Pancreas (tissue), 10 donors: ENCODE measurements around the gene IGFL3. TPM values are rescaled to one million over a fixed set of nuclear protein-coding genes. Genes with fewer than 3 reads are reported as not detected.

Source experiments
- ATAC-seq, 4 donors: fragments of 200-7000 bp; cut with Tn5 transposase; one replicate each; pipeline versions ENCODE4 v1.8.0 to v1.9.1; 2020; ENCODE audit warnings: mild to moderate bottlenecking in 4 of 4, moderate library complexity in 4 of 4
- DNase-seq, 6 donors: peaks; one replicate each; pipeline ENCODE4 v3.0.0-alpha.2; 2020
- FAIRE-seq: peaks from 2 replicates; lab custom pipeline; 2012; peaks lifted over from hg19 to GRCh38; lab: Jason Lieb, UNC
- H3K27ac ChIP-seq, 4 donors: fragments of 200-600 bp; sonication (generic); 1 replicate in 3 of 4; 2 replicates in 1 of 4; pipeline versions ENCODE4 v1.5.0 to v1.8.0; 2020
- H3K27me3 ChIP-seq, 4 donors: fragments of 200-600 bp; one replicate each; pipeline ENCODE4 v1.8.0; 2021
- H3K36me3 ChIP-seq, 3 donors: fragments of 200-600 bp; sonication (generic) in 1 of 3; one replicate each; pipeline versions ENCODE4 v1.5.0 to v1.8.0; 2020 to 2021
- H3K4me1 ChIP-seq, 3 donors: fragments of 200-600 bp; one replicate each; pipeline ENCODE4 v1.8.0; 2021
- H3K4me3 ChIP-seq, 4 donors: fragments of 200-600 bp; sonication (generic) in 2 of 4; one replicate each; pipeline versions ENCODE4 v1.5.0 to v1.8.0; 2020 to 2021
- H3K9me3 ChIP-seq, 4 donors: fragments of 200-600 bp; one replicate each; pipeline ENCODE4 v1.8.0; 2021
- whole genome bisulfite sequencing, 2 donors: extraction: QIAGEN DNeasy Blood & Tissue Kit; methylation state at CpG; one replicate each; pipeline ENCODE4 v1.1.7; 2013; 5-methylcytosine and 5-hydroxymethylcytosine counted together
- intact Hi-C, 3 donors: fragments of 100-400 bp; cut with DNase I; formaldehyde crosslinking; loops; one replicate each; pipeline versions ENCODE4 v1.11.1 to v1.14.2; 2022
- polyA plus RNA-seq, 2 donors: library from polyadenylated mRNA; stranded (reverse); fragments of 200-250 nt; gene quantifications; one replicate each; pipeline ENCODE4 v1.2.3, GENCODE V29; 2013
- total RNA-seq, 6 donors: library from RNA; stranded (reverse); fragmentation: NEBNext Ultra II Directional in 4 of 6; extraction: Animal tissue kit (Norgen Biotek cat#: 25700) in 4 of 6; gene quantifications; one replicate each; pipeline versions ENCODE4 v1.2.1 to v1.2.4, GENCODE V29; 2021 to 2023
- TF ChIP-seq, protein P1 (sequence below), 4 donors: fragments of 200-600 bp; sonication (generic) in 3 of 4; IDR thresholded peaks; one replicate each; pipeline versions ENCODE4 v1.5.0 to v1.8.0; 2021; ENCODE audit warnings: antibody characterized with exemption in 4 of 4
- donor health status: healthy with polysubstance abuse.
- donor health status: DM: no; HTN: no; CAD: no; lungs with moderate emphysema.
- donor health status: DM: no; HTN: no; CAD: no.
- donor health status: control.
- donor health status: control.
- donor health status: Bipolar disorder and iron deficiency.
- donor health status: DM: yes; HTN: yes; CAD: no.
- donor health status: DM: no; HTN: no; CAD: no.
- donor health status: DM: no; HTN: no; CAD: no.
- donor health status: DM: yes; HTN: yes; CAD: no.

Gene IGFL3
- total and polyA plus RNA-seq, 8 donors: not detected

DNA sequence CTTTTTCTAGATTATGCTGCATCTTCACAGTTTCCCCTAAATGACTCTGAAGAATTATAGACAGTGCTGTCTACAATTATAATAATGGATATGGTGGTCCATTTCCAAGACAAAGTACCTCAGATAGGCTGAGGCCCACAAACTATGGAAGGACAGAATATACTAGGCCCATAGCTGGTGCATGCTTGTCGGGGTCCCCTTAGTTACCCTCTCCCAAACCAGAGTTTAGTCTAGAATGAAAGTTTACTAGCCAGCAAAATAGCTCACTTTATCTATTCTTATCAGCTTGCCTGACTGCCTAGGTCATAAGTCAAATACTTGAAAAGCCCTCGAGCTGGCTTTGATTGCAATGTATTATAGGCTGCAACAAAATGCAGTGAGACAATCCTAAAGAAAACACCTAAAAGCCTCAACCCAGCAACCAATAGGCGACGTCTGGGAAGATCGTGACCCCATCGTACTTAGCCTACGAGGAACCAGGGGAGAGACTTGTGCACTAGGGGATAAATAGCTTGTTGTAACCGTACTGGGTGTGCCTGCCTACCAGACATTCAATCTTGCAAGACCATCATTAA lies 22.8 kb upstream of the IGFL3 start:
- no peaks in the 10 kb centered on the region for H3K27me3 ChIP-seq
- no peak overlapping the region for H3K27ac ChIP-seq
- no peaks in the 10 kb centered on the region for H3K4me1 ChIP-seq
- FAIRE-seq (no peak), ATAC-seq (no peak), DNase-seq (no peak)
- no peaks in the 10 kb centered on the region for H3K9me3 ChIP-seq
- intact Hi-C loops: no loop called here
- no peaks in the 10 kb centered on the region for H3K36me3 ChIP-seq
- TF ChIP-seq, protein P1, sequence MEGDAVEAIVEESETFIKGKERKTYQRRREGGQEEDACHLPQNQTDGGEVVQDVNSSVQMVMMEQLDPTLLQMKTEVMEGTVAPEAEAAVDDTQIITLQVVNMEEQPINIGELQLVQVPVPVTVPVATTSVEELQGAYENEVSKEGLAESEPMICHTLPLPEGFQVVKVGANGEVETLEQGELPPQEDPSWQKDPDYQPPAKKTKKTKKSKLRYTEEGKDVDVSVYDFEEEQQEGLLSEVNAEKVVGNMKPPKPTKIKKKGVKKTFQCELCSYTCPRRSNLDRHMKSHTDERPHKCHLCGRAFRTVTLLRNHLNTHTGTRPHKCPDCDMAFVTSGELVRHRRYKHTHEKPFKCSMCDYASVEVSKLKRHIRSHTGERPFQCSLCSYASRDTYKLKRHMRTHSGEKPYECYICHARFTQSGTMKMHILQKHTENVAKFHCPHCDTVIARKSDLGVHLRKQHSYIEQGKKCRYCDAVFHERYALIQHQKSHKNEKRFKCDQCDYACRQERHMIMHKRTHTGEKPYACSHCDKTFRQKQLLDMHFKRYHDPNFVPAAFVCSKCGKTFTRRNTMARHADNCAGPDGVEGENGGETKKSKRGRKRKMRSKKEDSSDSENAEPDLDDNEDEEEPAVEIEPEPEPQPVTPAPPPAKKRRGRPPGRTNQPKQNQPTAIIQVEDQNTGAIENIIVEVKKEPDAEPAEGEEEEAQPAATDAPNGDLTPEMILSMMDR (IDR thresholded peaks at IDR 0.05): no peak
- WGBS, 2 donors: 63 to 66% methylated on average over 8 of the region's 8 CpGs
- no peak overlapping the region for H3K4me3 ChIP-seq

DNA sequence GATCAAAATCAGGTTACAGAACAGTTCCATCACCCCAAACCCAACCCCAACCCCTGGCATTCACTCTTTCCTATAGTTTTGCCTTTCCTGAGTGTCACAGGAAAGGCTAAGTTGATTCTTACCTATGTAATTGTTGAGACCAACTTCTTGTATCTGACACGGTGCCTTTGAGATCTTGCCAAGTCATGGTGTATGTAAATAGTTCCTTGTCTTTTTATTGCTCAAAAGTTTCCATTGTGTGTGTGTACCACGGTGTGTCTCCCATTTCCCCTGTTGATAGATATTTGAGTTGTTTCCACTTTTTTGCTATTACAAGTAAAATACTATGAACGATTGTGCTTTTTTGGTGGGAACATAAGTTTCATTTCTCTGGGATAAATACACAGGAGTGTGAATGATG lies 20.3 kb upstream of the IGFL3 start:
- no peak for FAIRE-seq
- TF ChIP-seq, protein P1 (IDR thresholded peaks at IDR 0.05): no peak
- ATAC-seq: no peak
- no peaks in the 10 kb centered on the region for H3K9me3 ChIP-seq
- no peak overlapping the region for H3K27ac ChIP-seq
- H3K4me1 ChIP-seq: no peaks in the 10 kb centered on the region
- 25 to 28% methylated on average over 3 of the region's 3 CpGs for WGBS, 2 donors
- no peaks in the 10 kb centered on the region for H3K36me3 ChIP-seq
- H3K4me3 ChIP-seq: no peak overlapping the region
- intact Hi-C loops: no loop called here
- DNase-seq: no peak
- no peaks in the 10 kb centered on the region for H3K27me3 ChIP-seq

DNA sequence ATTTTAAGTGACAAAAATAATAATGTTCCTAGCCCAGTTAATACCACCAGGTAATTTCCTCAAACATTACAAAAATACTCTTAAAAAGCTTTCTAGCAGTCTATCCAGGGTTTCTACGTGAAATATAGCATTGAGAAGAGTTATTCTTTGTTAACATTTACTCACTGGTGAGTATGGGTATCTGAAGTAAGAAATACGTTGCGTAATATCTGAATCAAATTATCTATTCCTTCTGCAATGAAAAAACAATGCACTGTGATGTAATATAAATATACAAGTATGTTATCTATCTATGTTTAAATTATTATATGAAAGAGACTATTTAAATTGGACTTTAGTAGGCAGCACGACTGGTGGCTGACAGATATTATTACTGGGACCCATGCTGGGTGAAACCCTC lies 17.8 kb upstream of the IGFL3 start:
- intact Hi-C loops: no loop called here
- ATAC-seq (no peak), FAIRE-seq (no peak), DNase-seq (no peak)
- no peak overlapping the region for H3K4me3 ChIP-seq
- H3K36me3 ChIP-seq: no peaks in the 10 kb centered on the region
- H3K9me3 ChIP-seq: no peaks in the 10 kb centered on the region
- TF ChIP-seq, protein P1 (IDR thresholded peaks at IDR 0.05): no peak
- H3K4me1 ChIP-seq: no peaks in the 10 kb centered on the region
- H3K27me3 ChIP-seq: no peaks in the 10 kb centered on the region
- 65 to 70% methylated on average over 4 of the region's 4 CpGs for WGBS, 2 donors
- H3K27ac ChIP-seq: no peak overlapping the region

DNA sequence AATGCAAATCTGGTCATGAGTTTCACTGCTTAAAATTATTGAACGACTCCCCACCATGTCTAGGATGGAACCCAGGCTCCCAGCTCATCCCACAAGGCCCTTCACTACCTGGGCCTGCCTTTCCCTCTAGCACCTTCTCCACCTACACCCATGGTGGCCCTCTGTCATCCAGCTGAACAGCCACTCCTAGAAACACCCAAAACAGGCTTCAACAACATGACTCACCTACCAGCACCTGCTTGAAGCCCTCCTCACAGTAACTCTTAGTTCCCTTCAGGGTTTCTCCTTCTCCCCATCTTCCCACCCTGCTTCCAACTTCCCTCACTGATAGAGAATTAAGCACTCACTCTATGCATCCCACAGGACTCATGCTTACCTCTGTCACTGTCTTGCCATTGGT lies 16.9 kb upstream of the IGFL3 start:
- DNase-seq: no peak
- FAIRE-seq: no peak
- WGBS, 2 donors: 42 to 50% methylated on average over 1 of the region's 1 CpG
- TF ChIP-seq, protein P1 (IDR thresholded peaks at IDR 0.05): no peak
- no peaks in the 10 kb centered on the region for H3K9me3 ChIP-seq
- ATAC-seq: no peak
- no peaks in the 10 kb centered on the region for H3K4me1 ChIP-seq
- H3K4me3 ChIP-seq: no peak overlapping the region
- intact Hi-C loops: no loop called here
- no peaks in the 10 kb centered on the region for H3K36me3 ChIP-seq
- H3K27me3 ChIP-seq: no peaks in the 10 kb centered on the region
- H3K27ac ChIP-seq: no peak overlapping the region

DNA sequence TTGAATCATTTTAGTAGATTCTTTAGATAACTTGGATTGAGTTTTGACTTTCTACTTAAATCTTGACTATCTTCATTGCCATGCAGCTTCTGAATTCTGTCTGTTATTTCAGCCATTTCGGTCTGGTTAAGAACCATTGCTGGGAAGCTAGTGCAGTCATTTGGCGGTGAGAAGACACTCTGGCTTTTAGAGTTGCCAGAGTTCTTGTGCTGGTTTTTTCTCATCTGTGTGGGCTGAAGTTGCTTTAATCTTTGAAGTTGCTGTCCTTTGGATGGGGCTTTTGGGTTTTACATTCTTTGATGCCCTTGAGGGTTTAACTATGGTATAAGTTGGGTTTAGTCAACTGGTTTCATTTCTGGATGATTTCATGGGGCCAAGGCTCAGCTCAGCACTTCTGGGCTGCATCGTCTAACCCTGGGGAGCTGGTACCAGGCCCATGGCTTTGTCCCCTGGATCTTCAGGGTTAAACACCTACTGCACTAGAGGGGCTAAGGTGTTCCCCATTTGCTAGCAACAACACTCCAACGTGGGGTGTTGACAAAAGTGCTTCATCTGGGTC lies 13.5 kb upstream of the IGFL3 start:
- Histone ChIP-seq H3K4me1 (peaks cover 7 to 17% (median 11%) of the 10 kb centered on the region in 3 donors), H3K4me3 (no peak overlapping the region), H3K27ac (no peak overlapping the region), H3K9me3 (no peaks in the 10 kb centered on the region), H3K36me3 (no peaks in the 10 kb centered on the region), H3K27me3 (no peaks in the 10 kb centered on the region)
- DNase-seq: no peak
- ATAC-seq: no peak
- TF ChIP-seq, protein P1 (IDR thresholded peaks at IDR 0.05): no peak
- WGBS, 2 donors: 74 to 81% methylated on average over 4 of the region's 4 CpGs
- intact Hi-C loops: no loop called here
- no peak for FAIRE-seq
